PFSK-1 (cell line): ENCODE data around the gene SPRR4.

ENCODE experiments used
- FOXP2 ChIP-seq: optimal IDR thresholded peaks from 2 replicates; pipeline ENCODE3; 2011; ENCODE audit warnings: borderline replicate concordance, control low read depth, inconsistent platforms; ENCODE audit not compliant: insufficient read depth; ENCODE audit errors: extremely low read length, extremely low read depth
- POLR2AphosphoS5 ChIP-seq: IDR thresholded peaks from 2 replicates; pipeline ENCODE4 v1.6.1; 2012; ENCODE audit warnings: low read depth, mild to moderate bottlenecking, control low read depth, low read length, moderate library complexity
- REST ChIP-seq, 2 experiments: IDR thresholded peaks; 2 replicates each; pipeline versions ENCODE4 v1.6.1 to v1.8.0; 2011 to 2012; ENCODE audit warnings: low read depth in 2 of 2, low read length in 2 of 2, control low read depth in 1 of 2, inconsistent platforms in 1 of 2, mild to moderate bottlenecking in 1 of 2, moderate library complexity in 1 of 2; ENCODE audit not compliant: insufficient read depth in 1 of 2
- SIN3A ChIP-seq: IDR thresholded peaks from 2 replicates; pipeline ENCODE4 v1.6.1; 2012; ENCODE audit warnings: mild to moderate bottlenecking, low read length, moderate library complexity, borderline replicate concordance; ENCODE audit not compliant: insufficient read depth
- TAF1 ChIP-seq: IDR thresholded peaks from 2 replicates; pipeline ENCODE4 v1.6.1; 2012; ENCODE audit warnings: low read length, control low read depth, borderline replicate concordance; ENCODE audit not compliant: insufficient read depth

The SPRR4 gene

GRCh38 chr1:152995842-152996241 lies 25.4 kb downstream of the SPRR4 start:
- no peak for TF ChIP-seq POLR2AphosphoS5
- no peak for TF ChIP-seq REST (IDR thresholded peaks at IDR 0.05; ENCODE audit: insufficient read depth in 1 of 2, low read depth in 2 of 2, low read length in 2 of 2)
- TF ChIP-seq SIN3A = no peak
- no peak for TF ChIP-seq TAF1
- TF ChIP-seq FOXP2 = no peak

- no peak for TF ChIP-seq POLR2AphosphoS5
- TF ChIP-seq SIN3A = no peak
Measured at GRCh38 chr1:152996633-152997400, 26.4 kb downstream of the SPRR4 start.

DNA sequence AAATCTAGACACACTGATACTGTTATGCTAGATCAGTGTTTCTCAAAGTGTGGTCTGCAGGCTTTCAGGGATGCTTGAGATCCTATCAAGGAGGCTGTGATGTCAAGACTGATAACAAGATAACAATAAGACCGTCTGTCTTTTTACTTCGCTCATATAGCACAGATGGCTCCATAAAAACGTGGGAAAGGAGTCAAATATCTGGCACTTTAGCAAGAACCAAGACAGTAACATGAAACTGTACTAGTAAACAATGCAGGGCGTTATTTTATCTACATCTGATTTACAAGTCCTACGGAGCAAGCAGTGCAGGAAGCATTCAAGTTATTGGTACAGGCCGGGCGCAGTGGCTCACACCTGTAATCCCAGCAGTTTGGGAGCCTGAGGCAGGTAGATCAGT lies 27.5 kb downstream of the SPRR4 start:
- TF ChIP-seq POLR2AphosphoS5 = no peak
- no peak for TF ChIP-seq FOXP2
- no peak for TF ChIP-seq REST (IDR thresholded peaks at IDR 0.05; ENCODE audit: insufficient read depth in 1 of 2, low read depth in 2 of 2, low read length in 2 of 2)
- TF ChIP-seq SIN3A = no peak
- TF ChIP-seq TAF1 = no peak

GRCh38 chr1:152998476-152998875 lies 28.0 kb downstream of the SPRR4 start:
- TF ChIP-seq TAF1 (no peak), REST (IDR thresholded peaks at IDR 0.05; ENCODE audit: insufficient read depth in 1 of 2, low read depth in 2 of 2, low read length in 2 of 2) (no peak)

- TF ChIP-seq SIN3A (no peak), REST (IDR thresholded peaks at IDR 0.05; ENCODE audit: insufficient read depth in 1 of 2, low read depth in 2 of 2, low read length in 2 of 2) (no peak), TAF1 (no peak), POLR2AphosphoS5 (no peak), FOXP2 (no peak)
Measured at GRCh38 chr1:152999818-153000217, 29.4 kb downstream of the SPRR4 start.
